ENCODE data around the gene DRAXIN.

Gene DRAXIN

GRCh38 chr1:11654939-11655808, 36.3 kb upstream of the DRAXIN start:
- no peak for DNase-seq (ENCODE audit: low spot score)

- DNase-seq (ENCODE audit: low spot score): no peak
These were observed 33.9 kb upstream of the DRAXIN start for GRCh38 chr1:11657654-11658053.

- DNase-seq (ENCODE audit: low spot score): no peak
These were observed 33.0 kb upstream of the DRAXIN start for GRCh38 chr1:11658542-11658941.

- no peak for DNase-seq (ENCODE audit: low spot score)
These were observed 31.8 kb upstream of the DRAXIN start for GRCh38 chr1:11659748-11660147.

- no peak for DNase-seq (ENCODE audit: low spot score)
These were observed 30.4 kb upstream of the DRAXIN start for GRCh38 chr1:11661103-11661502.

- no peak for DNase-seq (ENCODE audit: low spot score)
These were observed 27.0 kb upstream of the DRAXIN start for GRCh38 chr1:11664336-11665065.

GRCh38 chr1:11668516-11668915, 23.0 kb upstream of the DRAXIN start:
- DNase-seq (ENCODE audit: low spot score): no peak

GRCh38 chr1:11670747-11671146, 20.8 kb upstream of the DRAXIN start:
- no peak for DNase-seq (ENCODE audit: low spot score)

GRCh38 chr1:11671205-11671543, 20.3 kb upstream of the DRAXIN start:
- no peak for DNase-seq (ENCODE audit: low spot score)

- no peak for DNase-seq (ENCODE audit: low spot score)
These were observed 19.8 kb upstream of the DRAXIN start for GRCh38 chr1:11671544-11672286.

GRCh38 chr1:11673089-11673769, 18.3 kb upstream of the DRAXIN start:
- DNase-seq (ENCODE audit: low spot score): no peak

- no peak for DNase-seq (ENCODE audit: low spot score)
These were observed 17.0 kb upstream of the DRAXIN start for GRCh38 chr1:11674488-11674887.

- no peak for DNase-seq (ENCODE audit: low spot score)
These were observed 16.2 kb upstream of the DRAXIN start for GRCh38 chr1:11675325-11675724.

- DNase-seq (ENCODE audit: low spot score): no peak
These were observed 15.0 kb upstream of the DRAXIN start for GRCh38 chr1:11676386-11677103.

GRCh38 chr1:11678442-11678841, 13.1 kb upstream of the DRAXIN start:
- DNase-seq (ENCODE audit: low spot score): no peak

- peak; percentile 70 for DNase-seq (ENCODE audit: low spot score)
These were observed 11.0 kb upstream of the DRAXIN start for GRCh38 chr1:11680270-11681070.

- peak; percentile 94 for DNase-seq (ENCODE audit: low spot score)
These were observed 10.3 kb upstream of the DRAXIN start, which contains the start of gene MAD2L2 for GRCh38 chr1:11681071-11681771. TSS of gene MAD2L2 (minus strand) at chr1:11681148. CDS start at chr1:11680601, 547 bp downstream.

- DNase-seq (ENCODE audit: low spot score): no peak
These were observed 9.2 kb upstream of the DRAXIN start for GRCh38 chr1:11682287-11682771.

GRCh38 chr1:11682799-11683198, 8.7 kb upstream of the DRAXIN start:
- no peak for DNase-seq (ENCODE audit: low spot score)

- DNase-seq (ENCODE audit: low spot score): no peak
These were observed 7.4 kb upstream of the DRAXIN start for GRCh38 chr1:11684070-11684469.

All from HuH-7.5 (cell line).